Activated naive CD4-positive, alpha-beta T cell treated with anti-CD3 and anti-CD28 coated beads, Interleukin-2, amount 50 U/mL, for 72 hours (primary cell): ENCODE results near the gene LNPK. TPM values are rescaled to one million over a fixed set of nuclear protein-coding genes. Genes with fewer than 3 reads are reported as not detected.
"Not testable (repeated sequence)": the region's sequence is repeated elsewhere in the genome, so short reads cannot be mapped to it uniquely, and the experiment has no call there.

ENCODE experiments used
- ATAC-seq, 2 donors: fragments of 150-1000 bp; cut with Tn5 transposase; 2 replicates each; pipeline ENCODE4 v1.10.0; 2021; ENCODE audit warnings: mild to moderate bottlenecking in 2 of 2, moderate library complexity in 2 of 2
- DNase-seq, 2 donors: peaks; one replicate each; pipeline ENCODE4 v3.0.0; 2021 to 2022; ENCODE audit warnings: low spot score in 2 of 2
- H3K27ac Mint-ChIP-seq, 2 donors: one replicate each; pipeline ENCODE4 v1.8.0; 2022; ENCODE audit warnings: mild to moderate bottlenecking in 2 of 2, mixed read lengths in 2 of 2
- H3K36me3 Mint-ChIP-seq, 2 donors: one replicate each; pipeline ENCODE4 v1.8.0; 2022; ENCODE audit warnings: mixed read lengths in 2 of 2
- H3K9me3 Mint-ChIP-seq, 2 donors: one replicate each; pipeline ENCODE4 v1.8.0; 2022; ENCODE audit warnings: mixed read lengths in 2 of 2
- total RNA-seq, 2 donors: library from RNA; stranded (reverse); gene quantifications; one replicate each; pipeline ENCODE4 v1.2.3, GENCODE V29; 2022

The LNPK gene
- total RNA-seq, 2 donors from 2014 or later = 35.7 to 37.2 TPM

- DNase-seq (no peak), ATAC-seq (no peak)
- Mint-ChIP-seq H3K27ac (no peak overlapping the region), H3K36me3 (peaks cover 7 to 8% of the 10 kb centered on the region in 2 donors), H3K9me3 (no peaks in the 10 kb centered on the region)
Observed at GRCh38 chr2:175932675-175933074, 69.4 kb downstream of the LNPK start.

GRCh38 chr2:175931805-175932204, 70.3 kb downstream of the LNPK start:
- Mint-ChIP-seq H3K9me3 (no peaks in the 10 kb centered on the region), H3K36me3 (peaks cover 13 to 15% of the 10 kb centered on the region in 2 donors), H3K27ac (no peak overlapping the region)
- DNase-seq (no peak), ATAC-seq (no peak)

GRCh38 chr2:175930504-175930903, 71.6 kb downstream of the LNPK start:
- Mint-ChIP-seq H3K9me3 (no peaks in the 10 kb centered on the region), H3K27ac (no peak overlapping the region), H3K36me3 (peaks cover 10 to 11% of the 10 kb centered on the region in 2 donors)
- DNase-seq (no peak), ATAC-seq (no peak)

- Mint-ChIP-seq H3K27ac (no peak overlapping the region), H3K9me3 (no peaks in the 10 kb centered on the region), H3K36me3 (peaks cover 9% of the 10 kb centered on the region in 2 donors)
- ATAC-seq (no peak), DNase-seq (no peak)
Observed at GRCh38 chr2:175929850-175930249, 72.2 kb downstream of the LNPK start.

- no peak for ATAC-seq
- Mint-ChIP-seq H3K27ac (no peak overlapping the region), H3K9me3 (no peaks in the 10 kb centered on the region), H3K36me3 (peaks cover 9% of the 10 kb centered on the region in 2 donors)
- no peak for DNase-seq
Observed at GRCh38 chr2:175926272-175926671, 75.8 kb downstream of the LNPK start.

GRCh38 chr2:175922160-175922559, 79.9 kb downstream of the LNPK start:
- DNase-seq (no peak), ATAC-seq (no peak)
- H3K9me3 Mint-ChIP-seq = no peaks in the 10 kb centered on the region
- no peak overlapping the region for H3K27ac Mint-ChIP-seq
- peaks cover 6% of the 10 kb centered on the region in 2 donors for H3K36me3 Mint-ChIP-seq

GRCh38 chr2:175918935-175919334, 83.1 kb downstream of the LNPK start:
- Mint-ChIP-seq H3K9me3 (no peaks in the 10 kb centered on the region), H3K27ac (no peak overlapping the region), H3K36me3 (no peaks in the 10 kb centered on the region)
- no peak for DNase-seq
- ATAC-seq = no peak

- no peak overlapping the region for H3K27ac Mint-ChIP-seq
- DNase-seq (no peak), ATAC-seq (no peak)
- H3K9me3 Mint-ChIP-seq = peaks cover 4 to 5% of the 10 kb centered on the region in 2 donors
- peaks cover 0 to 6% of the 10 kb centered on the region in 2 donors for H3K36me3 Mint-ChIP-seq
Observed at GRCh38 chr2:175914846-175915245, 87.2 kb downstream of the LNPK start.

GRCh38 chr2:175913849-175914743, 88.0 kb downstream of the LNPK start:
- H3K9me3 Mint-ChIP-seq, DNase-seq, H3K27ac Mint-ChIP-seq, H3K36me3 Mint-ChIP-seq, ATAC-seq: not testable (repeated sequence)

GRCh38 chr2:175913267-175913666, 88.8 kb downstream of the LNPK start:
- H3K36me3 Mint-ChIP-seq, ATAC-seq, DNase-seq, H3K27ac Mint-ChIP-seq, H3K9me3 Mint-ChIP-seq: not testable (repeated sequence)

- ATAC-seq (no peak), DNase-seq (no peak)
- no peak overlapping the region for H3K27ac Mint-ChIP-seq
- H3K9me3 Mint-ChIP-seq = no peaks in the 10 kb centered on the region
- no peaks in the 10 kb centered on the region for H3K36me3 Mint-ChIP-seq
Observed at GRCh38 chr2:175904035-175904434, 98.0 kb downstream of the LNPK start.

GRCh38 chr2:175903384-175903936, 98.6 kb downstream of the LNPK start:
- DNase-seq (no peak), ATAC-seq (no peak)
- H3K27ac Mint-ChIP-seq = no peak overlapping the region
- no peaks in the 10 kb centered on the region for H3K36me3 Mint-ChIP-seq
- no peaks in the 10 kb centered on the region for H3K9me3 Mint-ChIP-seq

- H3K36me3 Mint-ChIP-seq, H3K9me3 Mint-ChIP-seq, H3K27ac Mint-ChIP-seq, DNase-seq, ATAC-seq: not testable (repeated sequence)
Observed at GRCh38 chr2:175895957-175896356, 106.1 kb downstream of the LNPK start.

GRCh38 chr2:175892046-175892445, 110.0 kb downstream of the LNPK start:
- Mint-ChIP-seq H3K36me3 (no peaks in the 10 kb centered on the region), H3K27ac (no peak overlapping the region), H3K9me3 (peaks cover 0 to 8% of the 10 kb centered on the region in 2 donors)
- DNase-seq (no peak), ATAC-seq (no peak)

- ATAC-seq (no peak), DNase-seq (no peak)
- Mint-ChIP-seq H3K27ac (no peak overlapping the region), H3K36me3 (no peaks in the 10 kb centered on the region), H3K9me3 (peaks cover 0 to 4% of the 10 kb centered on the region in 2 donors)
Observed at GRCh38 chr2:175890636-175891242, 111.3 kb downstream of the LNPK start.

- ATAC-seq (no peak), DNase-seq (no peak)
- no peaks in the 10 kb centered on the region for H3K36me3 Mint-ChIP-seq
- peaks cover 0 to 4% of the 10 kb centered on the region in 2 donors for H3K9me3 Mint-ChIP-seq
- no peak overlapping the region for H3K27ac Mint-ChIP-seq
Observed at GRCh38 chr2:175889701-175890302, 112.3 kb downstream of the LNPK start.

- no peaks in the 10 kb centered on the region for H3K36me3 Mint-ChIP-seq
- ATAC-seq = no peak
- no peaks in the 10 kb centered on the region for H3K9me3 Mint-ChIP-seq
Observed at GRCh38 chr2:175887776-175888175, 114.3 kb downstream of the LNPK start.

More at GRCh38 chr2:175887776-175888175, 114.3 kb downstream of the LNPK start:
- H3K27ac Mint-ChIP-seq = no peak overlapping the region
- DNase-seq = no peak
